ENCODE measurements around the gene SKP1. TPM values are rescaled to one million over a fixed set of nuclear protein-coding genes. Genes with fewer than 3 reads are reported as not detected.

Gene SKP1
- total RNA-seq, 2 donors from 2014 or later: 201 to 238 TPM

DNA sequence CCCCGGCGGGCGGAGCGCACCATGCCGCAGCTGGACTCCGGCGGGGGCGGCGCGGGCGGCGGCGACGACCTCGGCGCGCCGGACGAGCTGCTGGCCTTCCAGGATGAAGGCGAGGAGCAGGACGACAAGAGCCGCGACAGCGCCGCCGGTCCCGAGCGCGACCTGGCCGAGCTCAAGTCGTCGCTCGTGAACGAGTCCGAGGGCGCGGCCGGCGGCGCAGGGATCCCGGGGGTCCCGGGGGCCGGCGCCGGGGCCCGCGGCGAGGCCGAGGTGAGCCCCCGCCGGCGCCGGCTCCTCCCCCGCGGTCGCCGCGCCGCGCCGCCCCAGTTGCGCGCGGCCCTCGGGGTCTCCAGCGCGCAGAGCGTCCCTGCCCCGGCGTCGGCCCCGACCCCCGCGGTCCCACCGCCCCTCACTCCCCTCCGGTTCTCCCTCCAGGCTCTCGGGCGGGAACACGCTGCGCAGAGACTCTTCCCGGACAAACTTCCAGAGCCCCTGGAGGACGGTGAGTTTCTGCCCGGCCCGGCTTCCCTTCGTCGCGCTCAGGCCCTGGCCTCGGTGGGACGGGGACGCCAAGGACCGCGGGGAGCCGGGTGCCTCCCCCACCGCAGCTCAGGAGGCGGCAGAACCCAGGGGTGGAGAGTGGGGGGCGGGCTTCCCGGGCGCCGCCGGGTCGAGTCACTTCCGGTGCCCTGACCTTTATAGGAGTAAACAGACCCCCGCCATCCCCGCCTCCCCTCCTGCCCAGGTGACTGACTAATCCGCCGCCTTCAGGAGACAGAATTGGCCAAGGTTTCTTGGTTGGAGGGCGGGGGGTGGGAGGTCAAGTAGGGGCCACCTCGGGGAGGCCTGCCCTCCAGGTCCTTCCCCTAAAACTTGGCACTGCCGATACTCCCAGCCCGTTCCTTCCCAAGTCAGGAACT, 61.6 kb downstream of the SKP1 start:
- Mint-ChIP-seq H3K9me3 (no peaks in the 10 kb centered on the region), H3K27me3 (ENCODE audit: low read depth) (no peaks in the 10 kb centered on the region), H3K36me3 (ENCODE audit: insufficient read depth in 2 of 2) (peaks cover 7 to 37% of the 10 kb centered on the region in 2 donors), H3K27ac (no peak overlapping the region), H3K4me3 (peak overlapping the region; percentile 78 to 87), H3K4me1 (ENCODE audit: low read depth) (peaks cover 82% of the 10 kb centered on the region)
- ATAC-seq (replicated peaks in 1 of 2): peak; percentile 16 to 28
- peak; percentile 80 to 85 for DNase-seq

- Mint-ChIP-seq H3K4me1 (ENCODE audit: low read depth) (peaks cover 82% of the 10 kb centered on the region), H3K4me3 (peak within 1 kb of the TSS; percentile 87 to 94), H3K27ac (peak within 1 kb of the TSS; percentile 81), H3K36me3 (ENCODE audit: insufficient read depth in 2 of 2) (peaks cover 7 to 28% of the 10 kb centered on the region in 2 donors), H3K27me3 (ENCODE audit: low read depth) (no peaks in the 10 kb centered on the region), H3K9me3 (no peaks in the 10 kb centered on the region)
- peak; percentile 80 to 83 for DNase-seq
- peak; percentile 57 to 60 for ATAC-seq (replicated peaks in 1 of 2)
Measured at GRCh38 chr5:134113902-134114875, 62.6 kb downstream of the SKP1 start, which contains the start of gene TCF7. Gene TCF7 (plus strand): TSS chr5:134114681. CDS start chr5:134114907, 226 bp downstream.

GRCh38 chr5:134113363-134113889, 63.3 kb downstream of the SKP1 start:
- peak overlapping the region; percentile 87 to 94 for H3K4me3 Mint-ChIP-seq
- DNase-seq (no peak), ATAC-seq (replicated peaks in 1 of 2) (no peak)
- H3K4me1 Mint-ChIP-seq (ENCODE audit: low read depth): peaks cover 78% of the 10 kb centered on the region
- no peaks in the 10 kb centered on the region for H3K9me3 Mint-ChIP-seq
- peak overlapping the region; percentile 81 for H3K27ac Mint-ChIP-seq
- peaks cover 7 to 20% of the 10 kb centered on the region in 2 donors for H3K36me3 Mint-ChIP-seq (ENCODE audit: insufficient read depth in 2 of 2)
- no peaks in the 10 kb centered on the region for H3K27me3 Mint-ChIP-seq (ENCODE audit: low read depth)

DNA sequence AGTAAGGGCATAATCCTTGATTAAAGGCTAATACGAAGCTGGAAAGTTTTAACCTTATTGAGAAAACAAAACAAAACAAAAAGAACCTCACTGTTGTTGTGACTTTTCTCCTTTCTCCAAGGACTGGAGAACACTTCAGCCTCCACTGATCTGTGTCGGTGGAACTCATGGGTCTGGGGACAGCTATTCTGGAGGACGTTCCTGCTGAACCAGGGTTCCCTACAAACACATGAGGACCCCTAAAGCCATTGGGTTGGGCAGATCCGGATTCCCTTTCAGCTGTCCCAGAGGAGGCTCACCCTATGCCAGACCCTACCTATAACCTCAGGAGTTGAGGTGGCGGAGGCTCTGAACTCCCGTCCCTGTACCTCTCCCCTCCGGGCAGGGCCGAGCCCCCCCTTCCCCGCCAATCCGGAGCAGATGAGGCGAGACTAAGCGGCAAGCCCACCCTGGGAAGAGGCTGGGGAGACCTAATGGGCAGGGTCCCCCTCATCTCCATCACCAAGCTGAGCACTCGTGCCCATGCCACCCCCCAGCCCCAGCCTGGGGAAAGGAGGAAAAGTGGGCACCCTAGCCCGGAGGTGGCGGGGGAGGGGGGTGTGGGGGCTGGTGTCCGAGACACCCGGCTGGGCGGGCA, 63.9 kb downstream of the SKP1 start:
- Mint-ChIP-seq H3K4me3 (peak overlapping the region; percentile 82 to 87), H3K9me3 (no peaks in the 10 kb centered on the region), H3K36me3 (ENCODE audit: insufficient read depth in 2 of 2) (peaks cover 7 to 20% of the 10 kb centered on the region in 2 donors), H3K4me1 (ENCODE audit: low read depth) (peaks cover 78% of the 10 kb centered on the region), H3K27me3 (ENCODE audit: low read depth) (no peaks in the 10 kb centered on the region), H3K27ac (peak overlapping the region; percentile 9)
- ATAC-seq (replicated peaks in 1 of 2) (no peak), DNase-seq (no peak)

GRCh38 chr5:134111741-134112647, 64.8 kb downstream of the SKP1 start:
- Mint-ChIP-seq H3K36me3 (ENCODE audit: insufficient read depth in 2 of 2) (peaks cover 6 to 12% of the 10 kb centered on the region in 2 donors), H3K4me3 (peak overlapping the region; percentile 82 to 87), H3K27ac (peak overlapping the region; percentile 75), H3K27me3 (ENCODE audit: low read depth) (no peaks in the 10 kb centered on the region), H3K4me1 (ENCODE audit: low read depth) (peaks cover 78% of the 10 kb centered on the region), H3K9me3 (no peaks in the 10 kb centered on the region)
- ATAC-seq (replicated peaks in 1 of 2): peak; percentile 81
- DNase-seq: peak; percentile 68

- H3K4me3 Mint-ChIP-seq: peak overlapping the region; percentile 82 to 87
- no peaks in the 10 kb centered on the region for H3K36me3 Mint-ChIP-seq (ENCODE audit: insufficient read depth in 2 of 2)
- no peaks in the 10 kb centered on the region for H3K9me3 Mint-ChIP-seq
- DNase-seq (peak in 1 of 2 donors; percentile 46), ATAC-seq (replicated peaks in 1 of 2) (no peak)
- no peaks in the 10 kb centered on the region for H3K27me3 Mint-ChIP-seq (ENCODE audit: low read depth)
- H3K27ac Mint-ChIP-seq: peak overlapping the region; percentile 43
- H3K4me1 Mint-ChIP-seq (ENCODE audit: low read depth): peaks cover 82% of the 10 kb centered on the region
Measured at GRCh38 chr5:134110382-134110781, 66.4 kb downstream of the SKP1 start.

- no peak overlapping the region for H3K27ac Mint-ChIP-seq
- H3K36me3 Mint-ChIP-seq (ENCODE audit: insufficient read depth in 2 of 2): no peaks in the 10 kb centered on the region
- no peak overlapping the region for H3K4me3 Mint-ChIP-seq
- DNase-seq (no peak), ATAC-seq (replicated peaks in 1 of 2) (no peak)
- no peaks in the 10 kb centered on the region for H3K9me3 Mint-ChIP-seq
- no peaks in the 10 kb centered on the region for H3K27me3 Mint-ChIP-seq (ENCODE audit: low read depth)
- peaks cover 96% of the 10 kb centered on the region for H3K4me1 Mint-ChIP-seq (ENCODE audit: low read depth)
Measured at GRCh38 chr5:134107779-134108178, 69.0 kb downstream of the SKP1 start.

DNA sequence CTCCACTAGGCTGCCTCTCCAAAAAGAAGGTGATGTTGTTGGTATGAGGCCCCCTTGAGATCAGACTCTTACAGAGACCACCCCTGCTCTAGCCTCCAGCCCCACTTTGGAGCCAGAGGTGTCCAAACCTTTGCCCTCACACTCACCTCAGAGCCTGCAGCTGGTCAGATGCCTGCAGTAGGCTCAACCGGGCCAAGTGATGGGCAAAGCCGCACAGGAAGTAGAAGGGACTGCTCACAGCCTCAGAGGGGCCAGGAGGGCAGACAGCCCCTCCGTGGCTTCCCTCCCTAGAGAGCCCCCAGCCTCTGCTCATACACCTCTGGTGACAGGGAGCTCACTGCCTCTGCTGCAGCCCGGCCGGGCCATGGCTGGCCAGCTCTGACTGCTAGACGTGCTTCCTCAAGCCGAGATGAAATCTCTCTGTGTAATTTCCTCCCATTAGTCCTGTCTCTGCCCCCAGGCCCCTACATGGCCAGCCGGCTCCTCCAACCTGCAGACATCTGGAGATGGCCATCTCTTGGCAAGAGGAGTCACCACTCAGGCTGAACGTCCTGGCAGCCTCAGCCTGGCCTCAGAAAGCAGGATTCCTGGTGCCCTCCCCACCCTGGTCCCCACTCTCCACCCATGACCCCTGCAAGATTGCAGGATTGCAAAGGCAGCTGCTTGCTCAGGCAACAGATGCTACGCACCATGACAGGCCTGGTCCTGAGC, 69.6 kb downstream of the SKP1 start:
- no peaks in the 10 kb centered on the region for H3K27me3 Mint-ChIP-seq (ENCODE audit: low read depth)
- no peaks in the 10 kb centered on the region for H3K36me3 Mint-ChIP-seq (ENCODE audit: insufficient read depth in 2 of 2)
- H3K9me3 Mint-ChIP-seq: no peaks in the 10 kb centered on the region
- H3K4me3 Mint-ChIP-seq: peak overlapping the region in 1 of 2 donors; percentile 27
- H3K4me1 Mint-ChIP-seq (ENCODE audit: low read depth): peaks cover 96% of the 10 kb centered on the region
- no peak for DNase-seq
- ATAC-seq (replicated peaks in 1 of 2): no peak
- H3K27ac Mint-ChIP-seq: no peak overlapping the region

DNA sequence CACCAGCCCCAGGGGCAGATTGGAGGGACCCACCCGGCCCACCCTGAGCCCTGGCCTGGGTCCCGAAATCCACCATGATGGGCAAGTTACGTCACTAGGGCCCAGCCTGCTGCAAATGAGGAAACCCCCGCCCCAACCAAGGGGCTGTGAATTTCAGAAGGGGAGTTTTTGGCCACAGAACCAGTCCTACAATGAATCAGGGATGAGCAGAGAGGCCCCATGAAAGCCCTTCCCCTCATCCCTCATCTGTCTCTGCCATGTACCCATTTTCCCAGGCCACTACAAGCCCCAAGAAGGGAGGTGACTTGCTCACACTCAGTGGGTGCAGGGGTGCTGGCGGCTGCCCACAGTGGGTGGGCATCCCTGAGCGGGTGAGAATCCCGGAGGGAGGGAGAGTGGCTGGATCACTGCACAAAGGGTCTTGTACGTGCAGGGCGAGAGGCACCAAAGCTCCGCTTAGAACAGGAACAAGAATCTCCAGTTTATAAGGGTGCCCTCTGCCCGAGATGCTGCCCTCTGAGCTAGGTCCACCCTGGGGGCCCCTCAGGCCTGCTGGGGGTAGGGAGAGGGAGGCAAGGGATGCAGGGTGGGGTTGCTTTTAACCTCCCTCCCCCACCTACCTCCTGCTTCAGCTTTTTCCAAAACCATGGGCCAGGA, 72.6 kb downstream of the SKP1 start:
- DNase-seq: peak; percentile 72 to 85
- H3K9me3 Mint-ChIP-seq: no peaks in the 10 kb centered on the region
- peak overlapping the region; percentile 86 for H3K4me3 Mint-ChIP-seq

GRCh38 chr5:134103397-134103796, 73.4 kb downstream of the SKP1 start:
- H3K9me3 Mint-ChIP-seq: no peaks in the 10 kb centered on the region

More for the DNA sequence above, 72.6 kb downstream of the SKP1 start:
- H3K27me3 Mint-ChIP-seq (ENCODE audit: low read depth): no peaks in the 10 kb centered on the region
- peaks cover 94% of the 10 kb centered on the region for H3K4me1 Mint-ChIP-seq (ENCODE audit: low read depth)
- peak overlapping the region; percentile 55 for H3K27ac Mint-ChIP-seq
- no peaks in the 10 kb centered on the region for H3K36me3 Mint-ChIP-seq (ENCODE audit: insufficient read depth in 2 of 2)
- ATAC-seq (replicated peaks in 1 of 2): peak; percentile 22 to 26

More at GRCh38 chr5:134103397-134103796, 73.4 kb downstream of the SKP1 start:
- DNase-seq (peak; percentile 56 to 73), ATAC-seq (replicated peaks in 1 of 2) (peak; percentile 28 to 33)
- H3K27ac Mint-ChIP-seq: peak overlapping the region; percentile 84
- H3K4me3 Mint-ChIP-seq: peak overlapping the region; percentile 79 to 86
- H3K4me1 Mint-ChIP-seq (ENCODE audit: low read depth): peaks cover 98% of the 10 kb centered on the region
- no peaks in the 10 kb centered on the region for H3K36me3 Mint-ChIP-seq (ENCODE audit: insufficient read depth in 2 of 2)
- H3K27me3 Mint-ChIP-seq (ENCODE audit: low read depth): no peaks in the 10 kb centered on the region
